ENCODE data around the gene USP3. TPM values are rescaled to one million over a fixed set of nuclear protein-coding genes. Genes with fewer than 3 reads are reported as not detected.

The USP3 gene
- total and polyA plus RNA-seq, 2 of the 13 experiments (the other 11 are each of a cell fraction or from before 2014, with no cell fraction given) = 14.3 to 61.2 TPM

DNA sequence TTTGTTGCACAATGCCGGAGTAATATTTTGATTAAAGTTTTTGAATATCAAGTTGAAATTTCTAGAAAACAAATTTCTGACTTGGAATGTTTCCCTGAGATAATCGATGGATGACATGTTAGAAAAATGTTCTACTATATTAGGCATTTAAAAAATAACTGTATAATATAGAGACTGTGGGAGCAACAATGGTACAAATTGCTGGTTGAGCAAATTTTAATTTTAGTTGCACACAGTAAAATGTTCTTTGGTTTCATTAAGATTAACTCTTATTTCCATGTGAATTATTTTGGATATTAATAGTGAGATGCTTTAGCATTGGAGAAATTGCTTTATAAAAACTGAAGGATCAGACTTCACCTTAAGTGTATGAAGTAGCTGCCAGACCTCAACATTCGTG lies 9.3 kb downstream of the USP3 start:
- H4K20me1 ChIP-seq (ENCODE audit: insufficient read depth, low read length) = peaks cover 29% of the 10 kb centered on the region
- no peaks in the 10 kb centered on the region for H3K9me3 ChIP-seq (ENCODE audit: low read length)
- ChIA-PET POLR2A (interaction anchor here (2.0 kb wide), 1 partner anchor 9 kb away, joined by 13 read pairs; the partner anchor contains the start of gene USP3), CTCF (ENCODE audit: low intra/inter-chr PET ratio, low total read pairs) (no interaction called here)
- H3K79me2 ChIP-seq (ENCODE audit: insufficient read depth, low read length) = peaks cover 100% of the 10 kb centered on the region
- DNase-seq (ENCODE audit: low spot score) (no peak), ATAC-seq (no peak), FAIRE-seq (no peak)
- no TSS peak for BruUV-seq (replicated peaks)
- peaks cover 97% of the 10 kb centered on the region for H3K4me1 ChIP-seq (ENCODE audit: insufficient read depth, low read length)
- peak overlapping the region; percentile 1; the same call in 1 of the 2 replicates for H3K9ac ChIP-seq (ENCODE audit: insufficient read depth, low read depth, low read length)
- intact Hi-C loops (cut with micrococcal nuclease; ENCODE audit: unreplicated experiment) (loop anchor here (1.0 kb wide), 1 partner anchor 7 kb away; no protein-coding TSS in a partner anchor), in situ Hi-C loops (cut with HindIII; ENCODE audit: extremely low pct_ligation_motif_present, low pct_unique_long_range_greater_than_20kb) (no loop called here)
- H2AFZ ChIP-seq (ENCODE audit: low read length) = no peak overlapping the region
- H3K4me3 ChIP-seq (replicated peaks in 1 of 3; ENCODE audit: insufficient read depth in 1 of 3, low read depth in 2 of 3, low read length in 3 of 3) = peak overlapping the region in 1 of 3 experiments; percentile 29; a peak in 1 of 6 replicates
- H3K36me3 ChIP-seq (replicated peaks in 1 of 2; ENCODE audit: control insufficient read depth in 1 of 2, insufficient read depth in 2 of 2, low read length in 2 of 2) = no peaks in the 10 kb centered on the region
- TF ChIP-seq ZNF230 (CRISPR knock-in tag; IDR thresholded peaks at IDR 0.05) = no peak
- no peak for TF ChIP-seq HMGA1 (CRISPR knock-in tag; conservative IDR thresholded peaks at IDR 0.05)
- no peak for TF ChIP-seq ZNF891 (CRISPR knock-in tag; IDR thresholded peaks at IDR 0.05)
- TF ChIP-seq, protein P1, sequence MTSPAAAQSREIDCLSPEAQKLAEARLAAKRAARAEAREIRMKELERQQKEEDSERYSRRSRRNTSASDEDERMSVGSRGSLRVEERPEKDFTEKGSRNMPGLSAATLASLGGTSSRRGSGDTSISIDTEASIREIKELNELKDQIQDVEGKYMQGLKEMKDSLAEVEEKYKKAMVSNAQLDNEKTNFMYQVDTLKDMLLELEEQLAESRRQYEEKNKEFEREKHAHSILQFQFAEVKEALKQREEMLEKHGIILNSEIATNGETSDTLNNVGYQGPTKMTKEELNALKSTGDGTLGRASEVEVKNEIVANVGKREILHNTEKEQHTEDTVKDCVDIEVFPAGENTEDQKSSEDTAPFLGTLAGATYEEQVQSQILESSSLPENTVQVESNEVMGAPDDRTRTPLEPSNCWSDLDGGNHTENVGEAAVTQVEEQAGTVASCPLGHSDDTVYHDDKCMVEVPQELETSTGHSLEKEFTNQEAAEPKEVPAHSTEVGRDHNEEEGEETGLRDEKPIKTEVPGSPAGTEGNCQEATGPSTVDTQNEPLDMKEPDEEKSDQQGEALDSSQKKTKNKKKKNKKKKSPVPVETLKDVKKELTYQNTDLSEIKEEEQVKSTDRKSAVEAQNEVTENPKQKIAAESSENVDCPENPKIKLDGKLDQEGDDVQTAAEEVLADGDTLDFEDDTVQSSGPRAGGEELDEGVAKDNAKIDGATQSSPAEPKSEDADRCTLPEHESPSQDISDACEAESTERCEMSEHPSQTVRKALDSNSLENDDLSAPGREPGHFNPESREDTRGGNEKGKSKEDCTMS (CRISPR knock-in tag; conservative IDR thresholded peaks at IDR 0.05) = no peak
- no peak for TF ChIP-seq ZNF225 (CRISPR knock-in tag; IDR thresholded peaks at IDR 0.05)
- no peak for TF ChIP-seq ZNF263 (CRISPR knock-in tag; IDR thresholded peaks at IDR 0.05)
- TF ChIP-seq PPARG (CRISPR knock-in tag; conservative IDR thresholded peaks at IDR 0.05) = no peak
- TF ChIP-seq, protein P2, sequence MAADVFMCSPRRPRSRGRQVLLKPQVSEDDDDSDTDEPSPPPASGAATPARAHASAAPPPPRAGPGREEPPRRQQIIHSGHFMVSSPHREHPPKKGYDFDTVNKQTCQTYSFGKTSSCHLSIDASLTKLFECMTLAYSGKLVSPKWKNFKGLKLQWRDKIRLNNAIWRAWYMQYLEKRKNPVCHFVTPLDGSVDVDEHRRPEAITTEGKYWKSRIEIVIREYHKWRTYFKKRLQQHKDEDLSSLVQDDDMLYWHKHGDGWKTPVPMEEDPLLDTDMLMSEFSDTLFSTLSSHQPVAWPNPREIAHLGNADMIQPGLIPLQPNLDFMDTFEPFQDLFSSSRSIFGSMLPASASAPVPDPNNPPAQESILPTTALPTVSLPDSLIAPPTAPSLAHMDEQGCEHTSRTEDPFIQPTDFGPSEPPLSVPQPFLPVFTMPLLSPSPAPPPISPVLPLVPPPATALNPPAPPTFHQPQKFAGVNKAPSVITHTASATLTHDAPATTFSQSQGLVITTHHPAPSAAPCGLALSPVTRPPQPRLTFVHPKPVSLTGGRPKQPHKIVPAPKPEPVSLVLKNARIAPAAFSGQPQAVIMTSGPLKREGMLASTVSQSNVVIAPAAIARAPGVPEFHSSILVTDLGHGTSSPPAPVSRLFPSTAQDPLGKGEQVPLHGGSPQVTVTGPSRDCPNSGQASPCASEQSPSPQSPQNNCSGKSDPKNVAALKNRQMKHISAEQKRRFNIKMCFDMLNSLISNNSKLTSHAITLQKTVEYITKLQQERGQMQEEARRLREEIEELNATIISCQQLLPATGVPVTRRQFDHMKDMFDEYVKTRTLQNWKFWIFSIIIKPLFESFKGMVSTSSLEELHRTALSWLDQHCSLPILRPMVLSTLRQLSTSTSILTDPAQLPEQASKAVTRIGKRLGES (CRISPR knock-in tag; IDR thresholded peaks at IDR 0.05; ENCODE audit: borderline replicate concordance) = no peak
- TF ChIP-seq ZNF703 (CRISPR knock-in tag; IDR thresholded peaks at IDR 0.05; ENCODE audit: borderline replicate concordance) = no peak
- no peaks in the 10 kb centered on the region for H3K27me3 ChIP-seq (ENCODE audit: control insufficient read depth in 1 of 2, insufficient read depth in 2 of 2, low read length in 2 of 2)
- 91% methylated on average over 3 of the region's 3 CpGs for WGBS (ENCODE audit: low lambda C conversion rate)
- peak overlapping the region; percentile 56 for H3K27ac ChIP-seq (ENCODE audit: extremely low read length, insufficient read depth, low read length)
- H3K4me2 ChIP-seq (ENCODE audit: low read depth, low read length) = peak overlapping the region; percentile 41; the same call in 1 of the 2 replicates

Data from HepG2 (cell line).